BJ (cell line): ENCODE results near the gene TMEM120B. TPM values are rescaled to one million over a fixed set of nuclear protein-coding genes. Genes with fewer than 3 reads are reported as not detected.

Source experiments
- CTCF ChIA-PET: fragments of 350-600 bp; formaldehyde crosslinking; extraction: SDS; loops from one replicate; lab custom pipeline; 2021; ENCODE audit warnings: antibody characterized with exemption, inconsistent platforms; lab: Yijun Ruan, JAX
- POLR2A ChIA-PET: fragments of 300-600 bp; sonication (Branson Sonifier 250); formaldehyde crosslinking; extraction: SDS; loops from one replicate; lab custom pipeline; 2021; ENCODE audit warnings: antibody characterized with exemption; lab: Charles Lee
- DNase-seq: peaks from one replicate; pipeline ENCODE4 v3.0.0-alpha.2; 2011; ENCODE audit warnings: low read depth
- H3K27me3 ChIP-seq: 2 replicates; pipeline ENCODE4 v1.6.0; 2011; ENCODE audit warnings: low read length; ENCODE audit not compliant: control insufficient read depth, insufficient read depth
- H3K36me3 ChIP-seq: 2 replicates; pipeline ENCODE4 v1.5.1; 2011; ENCODE audit warnings: low read length; ENCODE audit not compliant: control insufficient read depth, insufficient read depth
- H3K4me3 ChIP-seq: 2 replicates; pipeline ENCODE4 v1.5.1; 2011; ENCODE audit warnings: low read depth, mild to moderate bottlenecking, control low read depth, low read length
- CTCF ChIP-seq: IDR thresholded peaks from 2 replicates; pipeline ENCODE4 v1.5.1; 2011; ENCODE audit warnings: low read depth, mild to moderate bottlenecking, control low read depth, inconsistent platforms, low read length, moderate library complexity; ENCODE audit not compliant: insufficient read depth
- polyA plus RNA-seq: library from polyadenylated mRNA; depleted of rRNA; stranded (reverse); fragments of >200 nt; gene quantifications from 2 replicates; pipeline ENCODE4 v1.2.3, GENCODE V29; 2011

The TMEM120B gene
- polyA plus RNA-seq, 1 experiment, result 11.4 TPM

GRCh38 chr12:121814429-121815119 is 102.0 kb downstream of the TMEM120B start:
- no peak for TF ChIP-seq CTCF
- no peak for DNase-seq
- ChIA-PET POLR2A (no interaction called here), CTCF (interaction anchor here (1.2 to 13.6 kb wide), 3 partner anchors 18 to 22 kb away, joined by 4 to 467 read pairs (median 6); partner anchors contain the start of genes RHOF and SETD1B)
- Histone ChIP-seq H3K36me3 (peaks cover 50% of the 10 kb centered on the region), H3K4me3 (no peak overlapping the region), H3K27me3 (no peaks in the 10 kb centered on the region)

- ChIA-PET POLR2A (no interaction called here), CTCF (interaction anchor here (1.2 to 1.3 kb wide), 2 partner anchors 21 to 22 kb away, joined by 4 to 6 read pairs; partner anchors contain the start of gene RHOF)
- Histone ChIP-seq H3K36me3 (peaks cover 53% of the 10 kb centered on the region), H3K27me3 (no peaks in the 10 kb centered on the region), H3K4me3 (no peak overlapping the region)
- no peak for TF ChIP-seq CTCF
- DNase-seq, result no peak
These were observed 102.7 kb downstream of the TMEM120B start for GRCh38 chr12:121815263-121815662.

- Histone ChIP-seq H3K27me3 (no peaks in the 10 kb centered on the region), H3K36me3 (peaks cover 48% of the 10 kb centered on the region), H3K4me3 (no peak overlapping the region)
- POLR2A ChIA-PET, result no interaction called here
- DNase-seq, result no peak
- CTCF ChIA-PET, result interaction anchor here (2.0 kb wide), 1 partner anchor 23 kb away, joined by 10 read pairs; the partner anchor contains the start of gene RHOF
- TF ChIP-seq CTCF, result no peak
These were observed 104.5 kb downstream of the TMEM120B start for GRCh38 chr12:121816925-121817647.

- H3K27me3 ChIP-seq, result no peaks in the 10 kb centered on the region
- no peak for TF ChIP-seq CTCF
- POLR2A ChIA-PET, result no interaction called here
- no peak overlapping the region for H3K4me3 ChIP-seq
- H3K36me3 ChIP-seq, result peaks cover 52% of the 10 kb centered on the region
- DNase-seq, result no peak
- CTCF ChIA-PET, result interaction anchor here (2.0 kb wide), 1 partner anchor 23 kb away, joined by 10 read pairs; the partner anchor contains the start of gene RHOF
These were observed 105.1 kb downstream of the TMEM120B start for GRCh38 chr12:121817648-121818043.
